GM12878 (cell line): ENCODE results near the gene ZSWIM5. TPM values are rescaled to one million over a fixed set of nuclear protein-coding genes. Genes with fewer than 3 reads are reported as not detected.

Experiments used
- ATAC-seq: fragments of 200-7000 bp; cut with Tn5 transposase; 3 replicates; pipeline ENCODE4 v1.9.1; 2020; ENCODE audit warnings: mild to moderate bottlenecking, moderate library complexity
- BruUV-seq: library from RNA; stranded (reverse); fragments of 400-500 nt; replicated peaks from 2 replicates; lab custom pipeline; 2021; lab: Mats Ljungman, UMichigan
- CTCF ChIA-PET: fragments of 300-600 bp; sonication (Branson Sonifier 250); formaldehyde crosslinking; extraction: SDS; loops from one replicate; lab custom pipeline; 2021; ENCODE audit warnings: inconsistent platforms; lab: Yijun Ruan, JAX
- POLR2A ChIA-PET: fragments of 350-600 bp; formaldehyde crosslinking; extraction: SDS; loops from one replicate; lab custom pipeline; 2021; ENCODE audit warnings: inconsistent platforms; lab: Charles Lee
- RAD21 ChIA-PET: fragments of 300-600 bp; sonication (Branson Sonifier 250); formaldehyde crosslinking; loops from one replicate; lab custom pipeline; 2023; ENCODE audit warnings: antibody characterized with exemption; ENCODE audit not compliant: unreplicated experiment; lab: Charles Lee
- SMC1A ChIA-PET: fragments of 300-600 bp; sonication (Branson Sonifier 250); formaldehyde crosslinking; loops from one replicate; lab custom pipeline; 2023; ENCODE audit not compliant: unreplicated experiment, uncharacterized antibody; lab: Charles Lee
- DNase-seq: peaks from one replicate; pipeline ENCODE4 v3.0.0-alpha.2; 2011; ENCODE audit warnings: low read depth, low spot score
- FAIRE-seq: peaks from 3 replicates; lab custom pipeline; 2011; peaks lifted over from hg19 to GRCh38; lab: Jason Lieb, UNC
- H2AFZ ChIP-seq: 2 replicates; pipeline ENCODE4 v1.6.0; 2011; ENCODE audit warnings: low read depth, low read length, control low read depth; ENCODE audit not compliant: control insufficient read depth
- H3K27ac ChIP-seq: 2 replicates; pipeline ENCODE4 v1.5.1; 2011; ENCODE audit warnings: control low read depth; ENCODE audit not compliant: control insufficient read depth, insufficient read depth
- H3K27me3 ChIP-seq, 2 experiments: replicated peaks in 1 of 2; 2 replicates each; pipeline versions ENCODE4 v1.6.0 to v1.6.1; 2011; ENCODE audit warnings: low read length in 1 of 2; ENCODE audit not compliant: control insufficient read depth in 2 of 2, insufficient read depth in 2 of 2
- H3K36me3 ChIP-seq, 2 experiments: 2 replicates each; pipeline ENCODE4 v1.5.1; 2011; ENCODE audit warnings: low read length in 1 of 2; ENCODE audit not compliant: control insufficient read depth in 2 of 2, insufficient read depth in 2 of 2
- H3K4me1 ChIP-seq: 2 replicates; pipeline ENCODE4 v1.6.1; 2011; ENCODE audit warnings: mild to moderate bottlenecking, low read length, moderate library complexity, mixed read lengths; ENCODE audit not compliant: control insufficient read depth, insufficient read depth
- H3K4me2 ChIP-seq: 2 replicates; pipeline ENCODE4 v1.6.0; 2011; ENCODE audit warnings: control low read depth; ENCODE audit not compliant: control insufficient read depth, insufficient read depth
- H3K4me3 ChIP-seq: fragments of 200-600 bp; sonication (generic); 2 replicates; pipeline ENCODE4 v1.5.1; 2016
- H3K79me2 ChIP-seq: 2 replicates; pipeline ENCODE4 v1.6.0; 2011; ENCODE audit warnings: low read length; ENCODE audit not compliant: control insufficient read depth, insufficient read depth
- H3K9ac ChIP-seq: 2 replicates; pipeline ENCODE4 v1.8.0; 2011; ENCODE audit warnings: low read length, control low read depth, mixed read lengths; ENCODE audit not compliant: control insufficient read depth, insufficient read depth
- H3K9me3 ChIP-seq: replicated peaks from 3 replicates; pipeline ENCODE4 v1.5.1; 2011; ENCODE audit warnings: mild to moderate bottlenecking, low read length; ENCODE audit not compliant: control insufficient read depth, insufficient read depth
- H4K20me1 ChIP-seq: 2 replicates; pipeline ENCODE4 v1.6.0; 2011; ENCODE audit not compliant: control insufficient read depth, insufficient read depth
- CEBPZ ChIP-seq: fragments of 150-350 bp; IDR thresholded peaks from 2 replicates; pipeline ENCODE4 v1.6.1; 2016; ENCODE audit warnings: low read depth, low read length
- CHD2 ChIP-seq: IDR thresholded peaks from 2 replicates; pipeline ENCODE4 v1.6.1; 2011; ENCODE audit warnings: low read depth, low read length, improper control_type of control experiment, borderline replicate concordance
- EED ChIP-seq: sonication (generic); IDR thresholded peaks from 2 replicates; pipeline ENCODE4 v1.6.1; 2016; ENCODE audit warnings: antibody characterized with exemption, low read depth
- FOS ChIP-seq: IDR thresholded peaks from 3 replicates; pipeline ENCODE4 v1.6.1; 2011; ENCODE audit warnings: borderline replicate concordance; ENCODE audit not compliant: insufficient read length; ENCODE audit errors: extremely low read depth
- FOXK2 ChIP-seq: fragments of 450-650 bp; IDR thresholded peaks from 2 replicates; pipeline ENCODE4 v1.6.1; 2017; ENCODE audit warnings: mild to moderate bottlenecking, moderate library complexity
- MLLT1 ChIP-seq: fragments of 450-650 bp; IDR thresholded peaks from 2 replicates; pipeline ENCODE4 v1.6.1; 2016; ENCODE audit warnings: mild to moderate bottlenecking
- NFXL1 ChIP-seq: fragments of 450-650 bp; IDR thresholded peaks from 2 replicates; pipeline ENCODE4 v1.6.1; 2017; ENCODE audit warnings: antibody characterized with exemption, mild to moderate bottlenecking, borderline replicate concordance
- POLR2AphosphoS5 ChIP-seq: IDR thresholded peaks from 2 replicates; pipeline ENCODE4 v1.6.1; 2011; ENCODE audit warnings: mild to moderate bottlenecking, low read length, inconsistent platforms
- STAT1 ChIP-seq: fragments of 450-650 bp; conservative IDR thresholded peaks from 2 replicates; pipeline ENCODE4 v1.6.1; 2014; ENCODE audit warnings: antibody characterized with exemption, mild to moderate bottlenecking
- USF1 ChIP-seq: IDR thresholded peaks from 2 replicates; pipeline ENCODE4 v1.6.1; 2011; ENCODE audit warnings: borderline replicate concordance, low read depth, mild to moderate bottlenecking, moderate library complexity, mixed read lengths, low read length; ENCODE audit not compliant: insufficient read depth; ENCODE audit errors: extremely low read length
- WRNIP1 ChIP-seq: IDR thresholded peaks from 2 replicates; pipeline ENCODE4 v1.6.1; 2011; ENCODE audit warnings: low read depth, low read length, improper control_type of control experiment, borderline replicate concordance
- ZNF24 ChIP-seq: fragments of 450-650 bp; IDR thresholded peaks from 2 replicates; pipeline ENCODE4 v1.6.1; 2017; ENCODE audit warnings: antibody characterized with exemption, mild to moderate bottlenecking
- ZNF274 ChIP-seq: IDR thresholded peaks from one replicate; pipeline ENCODE4 v1.8.0; 2011; ENCODE audit not compliant: insufficient read length, insufficient read depth
- WGBS: methylation state at CpG from one replicate; pipeline ENCODE4 v1.1.6; 2016; ENCODE audit warnings: low lambda C conversion rate; ENCODE audit not compliant: insufficient replicate concordance, insufficient coverage; ENCODE audit errors: missing lambda C conversion rate; 5-methylcytosine and 5-hydroxymethylcytosine counted together
- in situ Hi-C: fragments of 300-500 bp; cut with MboI; formaldehyde crosslinking; loops from 9 replicates; pipeline ENCODE4 v1.14.3; 2018; ENCODE audit warnings: mixed read lengths
- intact Hi-C: fragments of 100-400 bp; cut with micrococcal nuclease; formaldehyde crosslinking; loops from one replicate; pipeline ENCODE4 v1.14.2; 2022; ENCODE audit not compliant: unreplicated experiment
- polyA plus RNA-seq, 11 experiments: library from polyadenylated mRNA; depleted of rRNA in 4 of 11; unstranded in 6 of 11; stranded (reverse) in 5 of 11; fragments of >200 nt; fragmentation: Nextera tagmentation in 4 of 11; fragmentation: Illumina TruSeq in 1 of 11; extraction: Ambion mirVana in 4 of 11; extraction: Trizol in 1 of 11; gene quantifications; 1 replicate in 1 of 11; 2 replicates in 10 of 11; pipeline versions ENCODE4 v1.2.1 to v1.2.3, GENCODE V29; 2011 to 2016; ENCODE audit warnings: inconsistent platforms in 2 of 11, missing spikeins in 2 of 11, low read depth in 1 of 11
- total RNA-seq, 4 experiments: library from RNA; depleted of rRNA in 3 of 4; stranded (reverse); fragments of >200 nt in 3 of 4; fragmentation: Illumina TruSeq in 1 of 4; extraction: Trizol in 1 of 4; gene quantifications; 2 replicates each; pipeline versions ENCODE4 v1.2.1 to v1.2.3, GENCODE V29; 2013 to 2021

ZSWIM5 gene
- total and polyA plus RNA-seq, 10 of the 15 experiments (the other 5 are each of a cell fraction or from before 2014, with no cell fraction given), result 0.07 to 0.97 (median 0.34) TPM; not detected in 1

GRCh38 chr1:45238846-45239245 is 32.4 kb upstream of the ZSWIM5 start:
- Histone ChIP-seq H3K4me3 (no peak overlapping the region), H3K4me1 (no peaks in the 10 kb centered on the region), H3K9ac (no peak overlapping the region), H3K4me2 (no peak overlapping the region), H2AFZ (no peak overlapping the region), H3K9me3 (no peaks in the 10 kb centered on the region; the same call in 1 of the 3 replicates), H3K27me3 (no peaks in the 10 kb centered on the region), H3K79me2 (no peaks in the 10 kb centered on the region), H3K27ac (no peak overlapping the region), H3K36me3 (no peaks in the 10 kb centered on the region), H4K20me1 (no peaks in the 10 kb centered on the region)
- SMC1A ChIA-PET, result no interaction called here
- in situ Hi-C loops (no loop called here), intact Hi-C loops (loop anchor here (10.0 kb wide), 1 partner anchor 224 kb away; the partner anchor contains the start of genes HECTD3 and UROD)
- RAD21 ChIA-PET, result no interaction called here
- POLR2A ChIA-PET, result no interaction called here
- FAIRE-seq (no peak), DNase-seq (no peak), ATAC-seq (no peak)
- TF ChIP-seq ZNF24 (no peak), USF1 (no peak), EED (no peak), STAT1 (no peak), FOS (no peak), MLLT1 (no peak), POLR2AphosphoS5 (no peak), ZNF274 (no peak), WRNIP1 (no peak), FOXK2 (no peak), CHD2 (no peak), NFXL1 (no peak), CEBPZ (no peak)
- CTCF ChIA-PET, result no interaction called here
- no TSS peak for BruUV-seq
- 0% methylated on average over 2 of the region's 2 CpGs for WGBS
